Central memory CD4-positive, alpha-beta T cell (primary cell): ENCODE measurements around the gene RIPPLY3.
"Not testable (repeated sequence)": the region's sequence is repeated elsewhere in the genome, so short reads cannot be mapped to it uniquely, and the experiment has no call there.

Experiments
- DNase-seq: peaks from one replicate; pipeline ENCODE4 v3.0.0; 2022

The RIPPLY3 gene

DNA sequence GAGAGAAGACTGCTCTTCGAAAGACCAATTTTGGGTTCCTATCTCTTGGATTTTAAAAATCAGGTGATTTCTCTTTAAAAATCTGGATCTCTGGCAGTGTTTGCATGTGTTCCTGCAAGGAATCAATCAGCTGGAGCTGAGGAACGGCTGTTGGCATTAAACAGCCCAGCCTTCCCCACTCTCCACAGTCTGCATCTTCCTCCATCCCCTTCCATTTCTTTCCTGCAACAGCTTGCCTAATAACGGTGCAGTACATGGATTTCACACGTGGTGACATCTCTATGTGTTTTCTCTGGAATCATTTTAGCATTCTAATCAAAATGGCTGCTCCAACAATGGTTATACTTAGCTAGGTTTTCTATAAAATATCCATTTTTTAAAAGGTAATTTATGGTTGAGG, 20.0 kb downstream of the RIPPLY3 start:
- DNase-seq, result no peak

DNA sequence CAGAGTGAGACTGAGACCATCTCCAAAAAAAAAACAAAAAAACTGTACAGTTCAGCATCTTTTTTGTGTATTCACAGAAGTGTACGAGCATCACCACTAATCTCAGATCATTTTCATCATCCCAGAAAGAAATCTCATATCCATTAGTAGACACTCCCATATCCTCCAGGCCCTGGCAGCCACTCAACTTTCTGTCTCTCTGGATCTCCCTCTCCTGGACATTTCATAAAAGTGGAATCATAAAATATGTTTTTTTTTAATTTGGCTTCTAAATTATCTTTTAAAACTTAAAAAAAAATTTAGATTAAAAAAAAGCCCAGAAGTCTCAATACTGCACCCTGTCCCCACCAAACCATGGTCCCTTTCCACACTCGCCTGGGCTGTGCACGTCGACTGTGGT, 22.1 kb downstream of the RIPPLY3 start:
- DNase-seq, result no peak

GRCh38 chr21:37030864-37031263, 24.4 kb downstream of the RIPPLY3 start:
- no peak for DNase-seq

DNA sequence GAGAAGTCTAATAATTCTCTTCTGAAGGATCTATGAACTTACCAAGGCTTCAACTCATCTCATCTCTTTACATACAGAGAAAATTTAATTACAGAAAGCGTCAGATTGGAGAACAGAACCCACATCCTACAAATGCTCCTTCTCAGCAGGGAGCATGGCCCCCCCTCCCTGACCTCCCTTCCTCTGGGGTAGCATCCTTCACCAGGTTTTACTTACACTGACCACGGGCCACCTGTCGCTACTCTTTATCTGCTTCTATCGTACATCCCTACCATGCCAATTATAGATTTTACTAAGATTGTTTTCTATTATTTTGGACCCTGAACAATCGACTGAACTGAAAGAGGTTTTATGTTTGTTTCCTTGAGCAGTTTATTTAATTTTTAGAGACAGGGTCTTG, 25.8 kb downstream of the RIPPLY3 start:
- DNase-seq, result no peak

- DNase-seq, result no peak
Observed at GRCh38 chr21:37032877-37033471, 26.5 kb downstream of the RIPPLY3 start.

GRCh38 chr21:37034394-37034793, 27.9 kb downstream of the RIPPLY3 start:
- DNase-seq, result not testable (repeated sequence)

- no peak for DNase-seq
Observed at GRCh38 chr21:37036177-37036576, 29.7 kb downstream of the RIPPLY3 start.

- no peak for DNase-seq
Observed at GRCh38 chr21:37039411-37040075, 33.0 kb downstream of the RIPPLY3 start.

DNA sequence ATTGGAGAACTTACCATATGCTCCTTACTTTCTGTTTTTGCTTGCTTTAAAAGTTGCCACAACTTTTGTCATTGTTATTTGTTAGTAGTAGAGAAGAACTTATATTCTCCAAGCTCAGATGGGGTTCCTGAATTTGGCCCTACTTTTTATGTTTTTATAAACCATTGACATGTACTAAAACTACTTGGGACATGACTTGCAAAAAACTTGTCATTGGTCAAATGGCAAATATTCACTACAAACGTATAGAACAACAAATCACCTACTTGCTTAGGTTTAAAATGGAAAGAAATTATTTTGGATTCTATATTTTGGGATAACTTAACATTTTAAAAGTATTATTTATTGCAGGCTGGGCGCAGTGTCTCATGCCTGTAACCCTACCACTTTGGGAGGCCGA, 33.7 kb downstream of the RIPPLY3 start:
- DNase-seq, result no peak

DNA sequence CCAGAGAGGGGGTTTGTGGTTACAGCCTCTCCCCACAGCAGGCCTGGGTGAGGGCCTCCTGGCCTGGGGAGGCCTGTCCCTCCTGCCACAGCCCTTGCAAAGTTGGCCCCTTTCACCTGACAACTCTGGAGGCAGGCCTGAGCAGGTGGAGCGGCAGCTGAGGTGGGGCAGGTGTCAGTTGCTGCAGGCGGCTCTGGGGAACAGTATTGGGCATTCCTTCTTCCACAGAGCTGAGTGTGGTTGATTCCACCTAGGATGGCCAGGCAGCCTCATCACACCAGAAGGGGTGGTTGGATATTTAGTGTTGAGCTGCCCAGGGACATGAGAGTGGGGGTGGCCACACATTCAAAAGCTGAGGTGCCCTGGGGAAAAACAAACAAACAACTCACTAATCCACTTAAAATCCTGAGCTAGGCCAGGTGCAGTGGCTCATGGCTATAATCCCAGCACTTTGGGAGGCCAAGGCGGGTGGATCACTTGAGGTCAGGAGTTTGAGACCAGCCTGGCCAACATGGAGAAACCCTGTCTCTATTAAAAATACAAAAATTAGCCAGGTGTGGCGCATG, 35.3 kb downstream of the RIPPLY3 start:
- no peak for DNase-seq

- no peak for DNase-seq
Observed at GRCh38 chr21:37043818-37044217, 37.3 kb downstream of the RIPPLY3 start.

DNA sequence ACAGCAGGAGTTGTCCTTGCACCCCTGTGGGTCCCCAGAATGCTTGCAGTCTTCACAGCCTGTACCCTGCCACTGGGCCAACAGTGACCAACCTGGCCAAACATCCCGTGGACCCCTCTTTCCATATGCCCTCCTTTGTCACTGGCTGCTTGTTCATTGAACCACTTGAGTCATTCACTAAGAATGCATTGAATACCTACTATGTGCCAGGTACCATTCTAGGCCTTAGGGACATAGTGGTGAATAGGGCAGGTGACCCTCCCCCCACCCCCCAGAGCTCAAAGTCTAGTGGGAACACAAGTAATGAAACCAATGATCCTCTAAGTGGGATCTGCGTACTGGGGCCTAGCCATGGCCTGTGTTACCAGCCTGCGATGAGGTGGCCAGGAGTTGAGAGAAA, 38.1 kb downstream of the RIPPLY3 start:
- no peak for DNase-seq

GRCh38 chr21:37045149-37045548, 38.6 kb downstream of the RIPPLY3 start:
- DNase-seq, result no peak

DNA sequence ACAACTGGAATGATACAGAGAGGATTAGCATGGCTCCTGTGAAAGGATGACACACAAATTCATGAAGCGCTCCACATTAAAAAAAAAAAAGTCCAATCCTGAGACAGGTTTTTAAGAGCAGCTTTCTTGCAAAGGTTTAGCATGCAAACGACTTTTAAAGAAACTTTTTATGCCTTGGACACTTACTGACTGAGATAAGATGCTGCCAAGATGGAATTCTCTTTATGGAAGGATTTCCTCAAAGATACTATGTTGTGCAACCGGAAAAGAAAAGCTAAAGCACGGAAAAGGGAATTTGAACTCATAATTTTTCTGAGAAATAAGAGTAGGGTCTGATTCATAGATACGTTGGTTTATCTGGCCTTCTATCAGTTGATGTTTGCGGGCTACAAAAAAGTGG, 39.1 kb downstream of the RIPPLY3 start:
- no peak for DNase-seq

DNA sequence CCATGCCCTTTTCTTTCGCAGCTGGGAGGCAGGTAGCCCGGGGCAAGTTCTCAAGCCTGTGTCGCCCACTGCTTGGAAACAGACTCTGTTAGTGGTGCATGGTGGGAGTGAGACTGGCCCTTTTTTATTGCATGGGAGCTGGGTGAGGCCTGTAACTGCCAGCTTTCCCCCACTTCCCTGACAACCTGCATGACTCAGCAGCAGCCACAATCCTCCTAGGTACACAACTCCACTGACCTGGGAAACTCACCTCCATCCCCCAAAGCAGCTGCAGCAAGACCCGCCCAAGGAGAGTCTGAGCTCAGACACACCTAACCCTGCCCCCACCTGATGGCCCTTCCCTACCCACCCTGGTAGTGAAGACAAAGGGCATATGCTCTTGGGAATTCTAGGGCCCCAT, 40.6 kb downstream of the RIPPLY3 start:
- no peak for DNase-seq

GRCh38 chr21:37049741-37050140, 43.2 kb downstream of the RIPPLY3 start:
- not testable (repeated sequence) for DNase-seq

DNA sequence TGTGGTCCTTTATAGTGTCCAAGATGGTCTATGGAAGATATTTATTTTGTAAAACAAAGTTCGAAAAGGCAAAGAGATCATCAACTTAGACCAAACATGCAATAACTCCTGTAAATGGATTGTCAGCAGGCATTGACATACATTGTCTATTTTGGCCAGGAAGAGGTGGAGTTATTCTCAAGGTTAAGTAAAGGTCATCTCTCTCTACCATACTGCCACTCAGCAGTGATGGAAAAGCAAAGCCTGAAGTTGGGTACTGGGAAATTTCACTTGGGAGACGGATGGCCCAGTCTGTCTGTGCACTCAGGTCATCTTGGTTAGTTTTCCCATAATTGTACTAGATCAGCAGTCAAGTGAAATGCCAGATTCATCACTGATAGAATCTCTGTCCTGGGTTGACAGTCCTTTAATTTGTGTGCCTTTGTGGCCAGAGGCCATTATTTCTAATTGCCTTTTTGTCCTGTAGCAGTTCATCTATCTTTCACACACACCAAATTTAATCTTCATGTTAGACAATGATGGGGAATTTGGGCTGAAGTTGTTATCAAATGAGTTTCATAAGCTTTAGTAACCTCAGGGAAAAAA, 48.9 kb downstream of the RIPPLY3 start:
- DNase-seq, result no peak

DNA sequence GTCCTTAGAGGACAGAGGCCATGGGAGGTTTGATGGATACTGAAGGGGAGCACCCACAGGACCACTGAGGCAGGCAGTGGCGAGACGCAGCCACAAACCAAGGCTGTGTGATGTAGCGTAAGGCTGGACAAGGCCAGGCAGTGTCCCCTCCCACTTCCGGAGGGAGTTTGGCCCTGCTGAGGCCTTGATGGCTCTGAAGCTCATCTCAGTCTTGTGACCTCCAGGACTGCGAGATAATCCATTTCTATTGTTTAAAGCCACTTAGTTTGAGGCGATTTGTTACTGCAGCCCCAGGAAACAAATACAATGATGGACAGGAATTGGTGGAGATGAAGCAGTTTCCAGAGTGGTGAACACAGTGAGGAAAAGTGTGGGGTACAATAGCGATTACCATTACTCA, 51.1 kb downstream of the RIPPLY3 start:
- no peak for DNase-seq

DNA sequence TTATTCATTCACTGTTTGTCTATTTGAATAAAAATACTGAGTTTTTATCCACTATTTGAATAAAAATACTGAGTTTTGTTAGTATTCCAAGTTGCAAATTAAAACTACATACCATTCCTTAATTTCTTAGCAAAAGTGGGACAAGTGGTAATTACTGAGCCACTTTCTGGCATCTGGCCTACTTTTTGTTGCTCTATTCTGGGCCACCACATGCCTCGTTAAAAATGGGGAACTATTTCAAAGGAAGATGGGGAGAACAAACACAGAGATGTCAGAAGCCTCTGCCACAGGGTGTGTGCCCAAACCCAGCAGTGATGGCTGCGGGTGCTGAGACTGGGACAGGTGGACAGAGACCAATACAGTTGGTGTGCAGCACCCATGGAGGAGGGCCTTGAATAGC, 51.8 kb downstream of the RIPPLY3 start:
- DNase-seq, result no peak

DNA sequence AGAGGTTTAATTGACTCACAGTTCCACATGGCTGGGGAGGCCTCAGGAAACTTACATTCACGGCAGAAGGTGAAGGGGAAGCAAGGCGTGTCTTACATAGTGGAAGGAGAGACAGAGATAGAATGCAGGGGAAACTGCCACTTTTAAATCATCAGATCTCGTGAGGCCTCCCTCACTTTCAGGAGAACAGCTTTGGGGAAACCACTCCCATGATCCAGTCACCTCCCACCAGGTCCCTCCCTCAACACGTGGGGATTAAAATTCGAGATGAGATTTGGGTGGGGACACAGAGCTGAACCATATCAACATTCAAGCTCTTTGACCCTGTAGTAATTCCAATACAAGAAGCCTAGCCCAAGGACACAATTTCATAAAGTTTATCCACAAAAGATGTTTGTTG, 52.7 kb downstream of the RIPPLY3 start:
- no peak for DNase-seq

- no peak for DNase-seq
Observed at GRCh38 chr21:37060296-37060695, 53.8 kb downstream of the RIPPLY3 start.

DNA sequence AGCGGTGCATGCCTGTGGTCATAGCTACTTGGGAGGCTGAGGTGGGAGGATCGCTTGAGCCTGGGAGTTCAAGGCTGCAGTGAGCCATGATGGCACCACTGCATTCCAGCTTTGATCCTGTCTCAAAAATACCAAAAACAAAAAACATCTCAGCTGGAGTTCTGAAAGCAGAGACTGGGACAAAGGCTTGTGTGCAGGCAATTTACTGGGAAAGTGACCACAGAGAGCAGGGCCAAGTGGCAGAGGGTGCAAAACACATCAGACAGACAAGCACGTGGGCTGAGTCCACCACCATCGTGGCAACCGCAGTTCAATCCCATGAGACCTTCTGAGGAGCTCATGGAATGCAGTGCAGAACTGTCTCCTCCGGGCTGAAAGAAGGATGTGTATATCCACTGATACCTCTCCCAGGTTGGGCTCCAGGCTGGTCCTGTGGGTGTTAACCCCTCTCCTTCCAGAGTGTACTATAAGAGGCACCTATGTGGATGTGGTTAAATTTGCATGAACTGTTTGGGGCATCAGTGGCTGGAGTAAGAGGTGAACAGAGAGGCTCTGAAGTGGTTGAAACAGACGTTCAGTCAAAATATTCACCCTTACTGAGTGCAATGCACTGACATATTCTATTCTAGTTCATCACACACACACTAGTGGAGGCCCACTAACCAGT, 55.6 kb downstream of the RIPPLY3 start:
- DNase-seq, result no peak

- DNase-seq, result no peak
Observed at GRCh38 chr21:37062593-37062935, 56.1 kb downstream of the RIPPLY3 start.

DNA sequence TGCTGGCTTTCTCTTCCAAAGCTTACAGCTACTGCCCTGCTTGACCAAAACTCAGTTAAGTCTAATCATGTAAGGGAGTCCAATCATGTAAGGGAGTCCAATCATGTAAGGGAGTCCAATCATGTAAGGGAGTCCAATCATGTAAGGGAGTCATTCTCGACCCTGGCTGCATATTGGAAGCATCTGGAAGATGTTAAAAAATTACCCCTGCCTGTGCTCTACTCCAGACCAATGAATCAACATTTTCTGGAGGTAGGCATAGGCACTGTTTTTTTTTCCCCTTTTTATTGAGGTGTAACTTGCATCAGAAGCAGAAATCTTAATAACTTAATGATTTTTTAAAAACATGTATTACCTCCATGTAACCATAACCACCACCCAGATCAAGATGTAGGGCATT, 56.9 kb downstream of the RIPPLY3 start:
- no peak for DNase-seq
